SK-N-SH (cell line): Measurements from ENCODE around the gene PPP4R2. TPM values are rescaled to one million over a fixed set of nuclear protein-coding genes. Genes with fewer than 3 reads are reported as not detected.

Experiments used
- CTCF ChIA-PET: fragments of 300-600, 350-600 bp; formaldehyde crosslinking; extraction: SDS; loops from one replicate; lab custom pipeline; 2021; lab: Yijun Ruan, JAX
- POLR2A ChIA-PET: fragments of 350-600 bp; sonication (Branson Sonifier 250); formaldehyde crosslinking; extraction: SDS; loops from one replicate; lab custom pipeline; 2020; ENCODE audit warnings: antibody characterized with exemption, inconsistent platforms; lab: Yijun Ruan, JAX
- DNase-seq: peaks from one replicate; pipeline ENCODE4 v3.0.0; 2012
- H2AFZ ChIP-seq: fragments of 200-600 bp; sonication (generic); 2 replicates; pipeline ENCODE4 v1.8.1; 2016; ENCODE audit warnings: antibody characterized with exemption, mild to moderate bottlenecking, low read depth
- H3F3A ChIP-seq: fragments of 200-600 bp; sonication (generic); replicated peaks from 2 replicates; pipeline ENCODE3; 2016; ENCODE audit warnings: antibody characterized with exemption, mild to moderate bottlenecking; ENCODE audit not compliant: insufficient read depth
- H3K27ac ChIP-seq, 2 experiments: fragments of 200-500 bp in 1 of 2; fragments of 200-600 bp in 1 of 2; sonication (Bioruptor generic) in 1 of 2; sonication (generic), shearing (Covaris generic) in 1 of 2; 2 replicates each; pipeline versions ENCODE4 v1.5.1 to v1.6.1; 2014 to 2016; ENCODE audit warnings: low read depth in 2 of 2, inconsistent platforms in 1 of 2, low read length in 1 of 2, mild to moderate bottlenecking in 1 of 2, mixed read lengths in 1 of 2
- H3K27me3 ChIP-seq: fragments of 200-600 bp; sonication (generic), shearing (Covaris generic); 2 replicates; pipeline ENCODE4 v1.6.1; 2016; ENCODE audit warnings: mixed run types; ENCODE audit not compliant: insufficient read depth
- H3K36me3 ChIP-seq, 2 experiments: fragments of 200-500 bp in 1 of 2; fragments of 200-600 bp in 1 of 2; sonication (Bioruptor generic) in 1 of 2; sonication (generic) in 1 of 2; replicated peaks in 1 of 2; 2 replicates each; pipeline versions ENCODE3 to v1.5.1; 2014 to 2016; ENCODE audit warnings: low read length in 1 of 2, mild to moderate bottlenecking in 1 of 2; ENCODE audit not compliant: insufficient read depth in 2 of 2, control insufficient read depth in 1 of 2
- H3K4me1 ChIP-seq, 2 experiments: fragments of 200-500 bp in 1 of 2; fragments of 200-600 bp in 1 of 2; sonication (Bioruptor generic) in 1 of 2; sonication (generic), shearing (Covaris generic) in 1 of 2; 2 replicates each; pipeline versions ENCODE4 v1.5.1 to v1.6.1; 2014 to 2016; ENCODE audit warnings: low read depth in 1 of 2, low read length in 1 of 2, mixed run types in 1 of 2; ENCODE audit not compliant: insufficient read depth in 2 of 2, control insufficient read depth in 1 of 2
- H3K4me2 ChIP-seq: fragments of 200-600 bp; sonication (generic), shearing (Covaris generic); 2 replicates; pipeline ENCODE4 v1.6.1; 2017; ENCODE audit warnings: mixed run types
- H3K4me3 ChIP-seq, 2 experiments: fragments of 200-500 bp in 1 of 2; fragments of 200-600 bp in 1 of 2; sonication (Bioruptor generic) in 1 of 2; sonication (generic), shearing (Covaris generic) in 1 of 2; 2 replicates each; pipeline versions ENCODE4 v1.5.1 to v1.8.1; 2014 to 2016; ENCODE audit warnings: low read depth in 2 of 2, inconsistent platforms in 1 of 2, low read length in 1 of 2, mild to moderate bottlenecking in 1 of 2, mixed read lengths in 1 of 2, moderate library complexity in 1 of 2
- H3K79me2 ChIP-seq: fragments of 200-600 bp; sonication (generic); 2 replicates; pipeline ENCODE4 v1.8.1; 2017; ENCODE audit warnings: mild to moderate bottlenecking; ENCODE audit not compliant: insufficient read depth
- H3K9ac ChIP-seq: fragments of 200-600 bp; sonication (generic); 2 replicates; pipeline ENCODE4 v1.6.1; 2017; ENCODE audit warnings: mixed run types
- H3K9me2 ChIP-seq: fragments of 200-600 bp; sonication (generic); 2 replicates; pipeline ENCODE4 v1.6.1; 2017; ENCODE audit warnings: mixed run types
- H3K9me3 ChIP-seq: fragments of 200-600 bp; sonication (generic); 2 replicates; pipeline ENCODE4 v1.6.1; 2017; ENCODE audit warnings: mixed run types, mild to moderate bottlenecking, moderate library complexity
- H4K20me1 ChIP-seq: fragments of 200-600 bp; sonication (generic); 2 replicates; pipeline ENCODE4 v1.6.1; 2017; ENCODE audit warnings: mild to moderate bottlenecking, mixed run types; ENCODE audit not compliant: insufficient read depth
- CHD2 ChIP-seq: fragments of 150-350 bp; IDR thresholded peaks from 2 replicates; pipeline ENCODE4 v1.6.1; 2018; ENCODE audit warnings: low read length; ENCODE audit not compliant: partially characterized antibody
- ELF1 ChIP-seq: IDR thresholded peaks from 2 replicates; pipeline ENCODE4 v1.4.0; 2012
- EP300 ChIP-seq, 2 experiments: IDR thresholded peaks; 2 replicates each; pipeline versions ENCODE4 v1.4.0 to v1.6.1; 2012; ENCODE audit warnings: borderline replicate concordance in 1 of 2, low read depth in 1 of 2, low read length in 1 of 2
- FOSL2 ChIP-seq: IDR thresholded peaks from 2 replicates; pipeline ENCODE4 v1.4.0; 2012; ENCODE audit warnings: low read depth, mild to moderate bottlenecking, moderate library complexity, borderline replicate concordance
- GATA2 ChIP-seq: sonication (generic); formaldehyde crosslinking; IDR thresholded peaks from 2 replicates; pipeline ENCODE4 v1.5.0; 2020; ENCODE audit warnings: mild to moderate bottlenecking, missing genetic modification reagents
- JUND ChIP-seq: IDR thresholded peaks from 2 replicates; pipeline ENCODE4 v1.4.0; 2012
- MEF2A ChIP-seq: IDR thresholded peaks from 2 replicates; pipeline ENCODE4 v1.4.0; 2012; ENCODE audit warnings: low read depth, borderline replicate concordance
- NRF1 ChIP-seq: IDR thresholded peaks from 2 replicates; pipeline ENCODE4 v1.6.1; 2012; ENCODE audit warnings: low read depth, mild to moderate bottlenecking, low read length
- RCOR1 ChIP-seq: fragments of 150-350 bp; IDR thresholded peaks from 2 replicates; pipeline ENCODE4 v1.6.1; 2017; ENCODE audit warnings: antibody characterized with exemption, low read length
- SIN3A ChIP-seq: IDR thresholded peaks from 2 replicates; pipeline ENCODE4 v1.6.1; 2012; ENCODE audit warnings: low read depth, mild to moderate bottlenecking, low read length, moderate library complexity, borderline replicate concordance
- TAF1 ChIP-seq: IDR thresholded peaks from 2 replicates; pipeline ENCODE4 v1.6.1; 2012; ENCODE audit warnings: low read depth, mild to moderate bottlenecking, low read length, moderate library complexity, borderline replicate concordance
- TCF12 ChIP-seq: IDR thresholded peaks from 2 replicates; pipeline ENCODE4 v1.4.0; 2012
- TEAD4 ChIP-seq: IDR thresholded peaks from 2 replicates; pipeline ENCODE4 v1.4.0; 2012; ENCODE audit warnings: mild to moderate bottlenecking, borderline replicate concordance; ENCODE audit not compliant: insufficient read depth
- WGBS: methylation state at CpG from one replicate; pipeline ENCODE4 v1.1.6; 2017; ENCODE audit warnings: low lambda C conversion rate; 5-methylcytosine and 5-hydroxymethylcytosine counted together
- polyA plus RNA-seq, 3 experiments: library from polyadenylated mRNA; depleted of rRNA; stranded (reverse); fragments of >200 nt; gene quantifications; 2 replicates each; pipeline ENCODE4 v1.2.3, GENCODE V29; 2012
- TF ChIP-seq, protein P1 (sequence below): IDR thresholded peaks from 2 replicates; pipeline ENCODE4 v1.6.1; 2012; ENCODE audit warnings: mild to moderate bottlenecking, low read depth, low read length, moderate library complexity
- TF ChIP-seq, protein P2 (sequence below): IDR thresholded peaks from 2 replicates; pipeline ENCODE4 v1.4.0; 2012; ENCODE audit warnings: low read depth
- TF ChIP-seq, protein P3 (sequence below): IDR thresholded peaks from 2 replicates; pipeline ENCODE4 v1.4.0; 2012; ENCODE audit warnings: low read depth, borderline replicate concordance
- TF ChIP-seq, protein P4 (sequence below): fragments of 150-350 bp; IDR thresholded peaks from 2 replicates; pipeline ENCODE4 v1.6.1; 2016; ENCODE audit warnings: mild to moderate bottlenecking, low read depth, low read length
- TF ChIP-seq, protein P5 (sequence below): fragments of 200-600 bp; sonication (generic); IDR thresholded peaks from 2 replicates; pipeline ENCODE4 v1.6.1; 2017; ENCODE audit warnings: antibody characterized with exemption, mild to moderate bottlenecking, moderate library complexity

Gene PPP4R2
- polyA plus RNA-seq, 1 of the 3 experiments (the other 2 are of a cell fraction), result 8.9 TPM

DNA sequence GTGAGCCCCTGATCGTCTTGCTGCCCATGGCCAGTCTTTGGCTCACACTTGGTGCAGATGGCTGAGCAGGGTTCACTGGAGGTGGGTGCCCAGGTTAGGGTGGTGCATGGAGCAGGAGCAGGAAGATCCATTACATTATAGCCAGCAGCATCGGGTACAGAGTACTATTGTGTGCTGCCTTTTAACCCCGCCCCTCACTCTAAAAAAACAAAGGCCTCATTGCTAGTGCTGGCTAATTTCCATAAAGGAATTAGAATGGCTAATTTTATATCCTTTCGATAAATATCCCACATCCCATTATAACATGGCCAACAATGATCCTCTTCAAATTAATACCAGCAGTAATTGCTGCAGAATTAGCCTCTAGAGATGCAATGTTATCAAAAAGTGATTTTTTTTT lies 45.8 kb upstream of the PPP4R2 start:
- H3F3A ChIP-seq, result peaks cover 3% of the 10 kb centered on the region
- H3K9me3 ChIP-seq, result no peaks in the 10 kb centered on the region
- no peak overlapping the region for H2AFZ ChIP-seq
- WGBS, result 89% methylated on average over 4 of the region's 4 CpGs
- H3K4me1 ChIP-seq, result no peaks in the 10 kb centered on the region; a peak in 2 of 4 replicates
- no peak overlapping the region for H3K27ac ChIP-seq
- H3K9ac ChIP-seq, result no peak overlapping the region
- DNase-seq, result no peak
- POLR2A ChIA-PET, result no interaction called here
- H3K4me2 ChIP-seq, result no peak overlapping the region
- no peak overlapping the region for H3K4me3 ChIP-seq
- no peaks in the 10 kb centered on the region for H3K9me2 ChIP-seq
- TF ChIP-seq, protein P1, sequence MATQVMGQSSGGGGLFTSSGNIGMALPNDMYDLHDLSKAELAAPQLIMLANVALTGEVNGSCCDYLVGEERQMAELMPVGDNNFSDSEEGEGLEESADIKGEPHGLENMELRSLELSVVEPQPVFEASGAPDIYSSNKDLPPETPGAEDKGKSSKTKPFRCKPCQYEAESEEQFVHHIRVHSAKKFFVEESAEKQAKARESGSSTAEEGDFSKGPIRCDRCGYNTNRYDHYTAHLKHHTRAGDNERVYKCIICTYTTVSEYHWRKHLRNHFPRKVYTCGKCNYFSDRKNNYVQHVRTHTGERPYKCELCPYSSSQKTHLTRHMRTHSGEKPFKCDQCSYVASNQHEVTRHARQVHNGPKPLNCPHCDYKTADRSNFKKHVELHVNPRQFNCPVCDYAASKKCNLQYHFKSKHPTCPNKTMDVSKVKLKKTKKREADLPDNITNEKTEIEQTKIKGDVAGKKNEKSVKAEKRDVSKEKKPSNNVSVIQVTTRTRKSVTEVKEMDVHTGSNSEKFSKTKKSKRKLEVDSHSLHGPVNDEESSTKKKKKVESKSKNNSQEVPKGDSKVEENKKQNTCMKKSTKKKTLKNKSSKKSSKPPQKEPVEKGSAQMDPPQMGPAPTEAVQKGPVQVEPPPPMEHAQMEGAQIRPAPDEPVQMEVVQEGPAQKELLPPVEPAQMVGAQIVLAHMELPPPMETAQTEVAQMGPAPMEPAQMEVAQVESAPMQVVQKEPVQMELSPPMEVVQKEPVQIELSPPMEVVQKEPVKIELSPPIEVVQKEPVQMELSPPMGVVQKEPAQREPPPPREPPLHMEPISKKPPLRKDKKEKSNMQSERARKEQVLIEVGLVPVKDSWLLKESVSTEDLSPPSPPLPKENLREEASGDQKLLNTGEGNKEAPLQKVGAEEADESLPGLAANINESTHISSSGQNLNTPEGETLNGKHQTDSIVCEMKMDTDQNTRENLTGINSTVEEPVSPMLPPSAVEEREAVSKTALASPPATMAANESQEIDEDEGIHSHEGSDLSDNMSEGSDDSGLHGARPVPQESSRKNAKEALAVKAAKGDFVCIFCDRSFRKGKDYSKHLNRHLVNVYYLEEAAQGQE, result no peak
- no peak for TF ChIP-seq TEAD4
- no peak for TF ChIP-seq TCF12
- TF ChIP-seq JUND, result no peak
- no peak for TF ChIP-seq EP300 (IDR thresholded peaks at IDR 0.05; ENCODE audit: borderline replicate concordance in 1 of 2, low read depth in 1 of 2, low read length in 1 of 2)
- no peak for TF ChIP-seq FOSL2
- TF ChIP-seq CHD2, result no peak
- TF ChIP-seq, protein P2, sequence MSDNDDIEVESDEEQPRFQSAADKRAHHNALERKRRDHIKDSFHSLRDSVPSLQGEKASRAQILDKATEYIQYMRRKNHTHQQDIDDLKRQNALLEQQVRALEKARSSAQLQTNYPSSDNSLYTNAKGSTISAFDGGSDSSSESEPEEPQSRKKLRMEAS, result no peak
- TF ChIP-seq, protein P3, sequence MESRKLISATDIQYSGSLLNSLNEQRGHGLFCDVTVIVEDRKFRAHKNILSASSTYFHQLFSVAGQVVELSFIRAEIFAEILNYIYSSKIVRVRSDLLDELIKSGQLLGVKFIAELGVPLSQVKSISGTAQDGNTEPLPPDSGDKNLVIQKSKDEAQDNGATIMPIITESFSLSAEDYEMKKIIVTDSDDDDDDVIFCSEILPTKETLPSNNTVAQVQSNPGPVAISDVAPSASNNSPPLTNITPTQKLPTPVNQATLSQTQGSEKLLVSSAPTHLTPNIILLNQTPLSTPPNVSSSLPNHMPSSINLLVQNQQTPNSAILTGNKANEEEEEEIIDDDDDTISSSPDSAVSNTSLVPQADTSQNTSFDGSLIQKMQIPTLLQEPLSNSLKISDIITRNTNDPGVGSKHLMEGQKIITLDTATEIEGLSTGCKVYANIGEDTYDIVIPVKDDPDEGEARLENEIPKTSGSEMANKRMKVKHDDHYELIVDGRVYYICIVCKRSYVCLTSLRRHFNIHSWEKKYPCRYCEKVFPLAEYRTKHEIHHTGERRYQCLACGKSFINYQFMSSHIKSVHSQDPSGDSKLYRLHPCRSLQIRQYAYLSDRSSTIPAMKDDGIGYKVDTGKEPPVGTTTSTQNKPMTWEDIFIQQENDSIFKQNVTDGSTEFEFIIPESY, result no peak
- no peak for TF ChIP-seq GATA2 (CRISPR knock-in tag)
- TF ChIP-seq RCOR1, result no peak
- TF ChIP-seq SIN3A, result no peak
- TF ChIP-seq, protein P4, sequence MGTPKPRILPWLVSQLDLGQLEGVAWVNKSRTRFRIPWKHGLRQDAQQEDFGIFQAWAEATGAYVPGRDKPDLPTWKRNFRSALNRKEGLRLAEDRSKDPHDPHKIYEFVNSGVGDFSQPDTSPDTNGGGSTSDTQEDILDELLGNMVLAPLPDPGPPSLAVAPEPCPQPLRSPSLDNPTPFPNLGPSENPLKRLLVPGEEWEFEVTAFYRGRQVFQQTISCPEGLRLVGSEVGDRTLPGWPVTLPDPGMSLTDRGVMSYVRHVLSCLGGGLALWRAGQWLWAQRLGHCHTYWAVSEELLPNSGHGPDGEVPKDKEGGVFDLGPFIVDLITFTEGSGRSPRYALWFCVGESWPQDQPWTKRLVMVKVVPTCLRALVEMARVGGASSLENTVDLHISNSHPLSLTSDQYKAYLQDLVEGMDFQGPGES, result no peak
- no peak for TF ChIP-seq TAF1
- TF ChIP-seq ELF1, result no peak
- TF ChIP-seq, protein P5, sequence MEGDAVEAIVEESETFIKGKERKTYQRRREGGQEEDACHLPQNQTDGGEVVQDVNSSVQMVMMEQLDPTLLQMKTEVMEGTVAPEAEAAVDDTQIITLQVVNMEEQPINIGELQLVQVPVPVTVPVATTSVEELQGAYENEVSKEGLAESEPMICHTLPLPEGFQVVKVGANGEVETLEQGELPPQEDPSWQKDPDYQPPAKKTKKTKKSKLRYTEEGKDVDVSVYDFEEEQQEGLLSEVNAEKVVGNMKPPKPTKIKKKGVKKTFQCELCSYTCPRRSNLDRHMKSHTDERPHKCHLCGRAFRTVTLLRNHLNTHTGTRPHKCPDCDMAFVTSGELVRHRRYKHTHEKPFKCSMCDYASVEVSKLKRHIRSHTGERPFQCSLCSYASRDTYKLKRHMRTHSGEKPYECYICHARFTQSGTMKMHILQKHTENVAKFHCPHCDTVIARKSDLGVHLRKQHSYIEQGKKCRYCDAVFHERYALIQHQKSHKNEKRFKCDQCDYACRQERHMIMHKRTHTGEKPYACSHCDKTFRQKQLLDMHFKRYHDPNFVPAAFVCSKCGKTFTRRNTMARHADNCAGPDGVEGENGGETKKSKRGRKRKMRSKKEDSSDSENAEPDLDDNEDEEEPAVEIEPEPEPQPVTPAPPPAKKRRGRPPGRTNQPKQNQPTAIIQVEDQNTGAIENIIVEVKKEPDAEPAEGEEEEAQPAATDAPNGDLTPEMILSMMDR, result no peak
- no peak for TF ChIP-seq MEF2A
- TF ChIP-seq NRF1, result no peak
- TF ChIP-seq, all 33 proteins: peak for 0
- Histone ChIP-seq H3K27me3 (no peaks in the 10 kb centered on the region), H3K79me2 (no peaks in the 10 kb centered on the region; the same call in 1 of the 2 replicates), H4K20me1 (no peaks in the 10 kb centered on the region), H3K36me3 (no peaks in the 10 kb centered on the region)
- CTCF ChIA-PET, result no interaction called here
